ENCODE results near the gene USHBP1. TPM values are rescaled to one million over a fixed set of nuclear protein-coding genes. Genes with fewer than 3 reads are reported as not detected.

The USHBP1 gene, protein sequence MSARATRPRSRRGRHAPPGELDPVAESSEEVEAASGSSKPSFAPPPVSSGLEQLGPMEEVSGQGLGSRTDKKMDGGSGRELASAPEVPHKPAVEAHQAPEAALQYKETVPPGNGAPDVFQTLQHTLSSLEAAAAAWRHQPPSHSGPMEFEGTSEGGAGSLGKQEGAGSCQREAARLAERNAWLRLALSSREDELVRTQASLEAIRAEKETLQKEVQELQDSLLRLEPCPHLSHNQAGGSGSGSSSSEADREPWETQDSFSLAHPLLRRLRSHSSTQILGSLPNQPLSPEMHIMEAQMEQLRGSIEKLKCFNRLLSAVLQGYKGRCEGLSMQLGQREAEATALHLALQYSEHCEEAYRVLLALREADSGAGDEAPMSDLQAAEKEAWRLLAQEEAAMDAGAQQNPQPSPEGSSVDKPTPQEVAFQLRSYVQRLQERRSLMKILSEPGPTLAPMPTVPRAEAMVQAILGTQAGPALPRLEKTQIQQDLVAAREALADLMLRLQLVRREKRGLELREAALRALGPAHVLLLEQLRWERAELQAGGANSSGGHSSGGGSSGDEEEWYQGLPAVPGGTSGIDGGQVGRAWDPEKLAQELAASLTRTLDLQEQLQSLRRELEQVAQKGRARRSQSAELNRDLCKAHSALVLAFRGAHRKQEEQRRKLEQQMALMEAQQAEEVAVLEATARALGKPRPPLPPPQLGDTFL
- total RNA-seq: under 1 TPM; 0.38 to 0.45 TPM

DNA sequence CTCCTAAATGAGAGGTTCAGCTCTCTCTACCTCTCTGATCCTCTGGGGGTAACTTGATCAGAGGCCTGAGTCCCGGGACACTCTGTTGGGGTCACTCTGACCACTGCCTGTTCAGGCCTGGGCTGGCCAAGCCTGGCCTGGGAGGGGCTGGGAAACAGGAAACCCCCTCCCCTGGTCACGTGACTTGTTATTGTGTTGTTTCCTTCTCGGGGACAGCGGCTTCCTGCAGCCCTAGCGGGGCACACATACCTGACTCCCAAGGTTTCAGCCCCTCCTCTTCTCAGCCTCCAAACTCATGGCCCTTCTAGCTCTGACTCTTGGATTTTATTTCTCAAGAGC lies at the start of gene USHBP1:
Gene USHBP1, minus strand, starts transcription at position 105 of the 339 bp plus-strand sequence. CDS start 446 bp downstream, outside the sequence.
- Mint-ChIP-seq H3K9me3 (no peaks in the 10 kb centered on the region), H3K27me3 (no peaks in the 10 kb centered on the region), H3K36me3 (ENCODE audit: low read depth) (no peaks in the 10 kb centered on the region), H3K4me3 (no peak within 1 kb of the TSS), H3K4me1 (peaks cover 35% of the 10 kb centered on the region), H3K27ac (no peak within 1 kb of the TSS)
- ChIA-PET CTCF (interaction anchor here (1.0 to 7.9 kb wide), 8 partner anchors 9 to 199 kb away, joined by 3 to 64 read pairs (median 4); partner anchors contain the start of genes ANKLE1 and DDA1), POLR2A (interaction anchor here (0.8 to 1.5 kb wide), 5 partner anchors 12 to 155 kb away, joined by 3 read pairs; partner anchors contain the start of genes MVB12A and OCEL1)
- DNase-seq: no peak

GRCh38 chr19:17314007-17314593 lies 49.6 kb upstream of the USHBP1 start:
- H3K27ac Mint-ChIP-seq: no peak overlapping the region
- H3K27me3 Mint-ChIP-seq: no peaks in the 10 kb centered on the region
- DNase-seq: no peak
- CTCF ChIA-PET: no interaction called here
- H3K4me3 Mint-ChIP-seq: no peak overlapping the region
- H3K9me3 Mint-ChIP-seq: no peaks in the 10 kb centered on the region
- H3K4me1 Mint-ChIP-seq: peaks cover 47% of the 10 kb centered on the region
- POLR2A ChIA-PET: interaction anchor here (1.4 kb wide), 1 partner anchor 15 kb away, joined by 5 read pairs; no protein-coding TSS in a partner anchor
- H3K36me3 Mint-ChIP-seq (ENCODE audit: low read depth): peaks cover 35% of the 10 kb centered on the region

- no peak for DNase-seq
- H3K36me3 Mint-ChIP-seq (ENCODE audit: low read depth): peaks cover 32% of the 10 kb centered on the region
- H3K4me1 Mint-ChIP-seq: peaks cover 51% of the 10 kb centered on the region
- no peak overlapping the region for H3K27ac Mint-ChIP-seq
- ChIA-PET POLR2A (interaction anchor here (0.7 to 1.7 kb wide), 4 partner anchors 10 to 24 kb away, joined by 3 to 5 read pairs (median 4); no protein-coding TSS in a partner anchor), CTCF (interaction anchor here (0.9 kb wide), 1 partner anchor 16 kb away, joined by 3 read pairs; no protein-coding TSS in a partner anchor)
- no peak overlapping the region for H3K4me3 Mint-ChIP-seq
- no peaks in the 10 kb centered on the region for H3K9me3 Mint-ChIP-seq
- no peaks in the 10 kb centered on the region for H3K27me3 Mint-ChIP-seq
Measured at GRCh38 chr19:17312189-17313113, 47.9 kb upstream of the USHBP1 start.

DNA sequence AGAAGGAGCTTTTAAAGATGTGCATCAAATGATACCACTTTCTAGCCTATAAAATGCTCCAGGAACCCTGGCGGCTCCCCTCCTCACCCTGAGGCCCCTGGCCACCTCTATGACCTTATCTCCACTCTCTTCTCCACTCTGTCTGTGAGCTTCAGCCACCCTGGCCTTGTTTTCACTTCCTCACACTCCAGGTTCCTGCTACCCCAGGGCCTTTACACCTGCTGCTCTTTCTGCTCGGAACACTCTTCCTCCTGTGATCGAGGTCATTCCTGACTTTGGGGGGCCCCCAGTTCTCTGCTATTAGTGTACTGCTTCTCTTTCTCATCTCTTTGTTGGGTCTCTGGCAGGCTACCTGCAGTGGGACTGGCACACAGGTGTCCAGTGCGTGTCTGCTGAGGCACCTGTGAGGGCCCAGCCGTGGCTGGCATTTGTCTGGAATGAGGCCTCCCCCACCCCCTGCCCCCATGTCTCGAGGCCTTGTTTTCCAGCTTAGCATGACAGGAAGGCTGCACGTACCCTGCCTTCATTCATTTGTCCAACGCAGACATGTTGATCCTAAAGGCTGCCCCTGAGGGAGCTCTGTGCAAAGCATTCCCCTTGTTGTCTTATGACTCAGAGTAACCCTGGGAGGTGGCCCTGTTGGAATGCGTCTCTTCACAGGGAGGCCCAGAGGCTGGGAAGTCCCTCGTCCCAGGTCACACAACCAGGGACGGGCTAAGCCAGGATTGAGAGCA lies 47.1 kb upstream of the USHBP1 start:
- ChIA-PET POLR2A (interaction anchor here (1.7 to 4.0 kb wide), 2 partner anchors 10 to 21 kb away, joined by 5 to 47 read pairs; partner anchors contain the start of gene ANO8), CTCF (interaction anchor here (0.9 kb wide), 1 partner anchor 17 kb away, joined by 3 read pairs; no protein-coding TSS in a partner anchor)
- Mint-ChIP-seq H3K4me3 (peak overlapping the region; percentile 98), H3K4me1 (peaks cover 50% of the 10 kb centered on the region), H3K36me3 (ENCODE audit: low read depth) (peaks cover 32% of the 10 kb centered on the region), H3K9me3 (no peaks in the 10 kb centered on the region), H3K27ac (no peak overlapping the region), H3K27me3 (no peaks in the 10 kb centered on the region)
- DNase-seq: no peak

- DNase-seq: no peak
- CTCF ChIA-PET: interaction anchor here (0.8 to 1.9 kb wide), 3 partner anchors 11 to 45 kb away, joined by 3 to 8 read pairs (median 7); partner anchors contain the start of genes ANKLE1 and USHBP1
- POLR2A ChIA-PET: interaction anchor here (0.6 to 4.0 kb wide), 13 partner anchors 7 to 1012 kb away, joined by 3 to 47 read pairs (median 3); partner anchors contain the start of genes ANO8, BABAM1, BST2 and USE1
- Mint-ChIP-seq H3K9me3 (no peaks in the 10 kb centered on the region), H3K4me1 (peaks cover 50% of the 10 kb centered on the region), H3K4me3 (peak overlapping the region; percentile 98), H3K27me3 (no peaks in the 10 kb centered on the region), H3K36me3 (ENCODE audit: low read depth) (peaks cover 22% of the 10 kb centered on the region), H3K27ac (peak overlapping the region; percentile 94)
Measured at GRCh38 chr19:17309965-17310461, 45.5 kb upstream of the USHBP1 start.

DNA sequence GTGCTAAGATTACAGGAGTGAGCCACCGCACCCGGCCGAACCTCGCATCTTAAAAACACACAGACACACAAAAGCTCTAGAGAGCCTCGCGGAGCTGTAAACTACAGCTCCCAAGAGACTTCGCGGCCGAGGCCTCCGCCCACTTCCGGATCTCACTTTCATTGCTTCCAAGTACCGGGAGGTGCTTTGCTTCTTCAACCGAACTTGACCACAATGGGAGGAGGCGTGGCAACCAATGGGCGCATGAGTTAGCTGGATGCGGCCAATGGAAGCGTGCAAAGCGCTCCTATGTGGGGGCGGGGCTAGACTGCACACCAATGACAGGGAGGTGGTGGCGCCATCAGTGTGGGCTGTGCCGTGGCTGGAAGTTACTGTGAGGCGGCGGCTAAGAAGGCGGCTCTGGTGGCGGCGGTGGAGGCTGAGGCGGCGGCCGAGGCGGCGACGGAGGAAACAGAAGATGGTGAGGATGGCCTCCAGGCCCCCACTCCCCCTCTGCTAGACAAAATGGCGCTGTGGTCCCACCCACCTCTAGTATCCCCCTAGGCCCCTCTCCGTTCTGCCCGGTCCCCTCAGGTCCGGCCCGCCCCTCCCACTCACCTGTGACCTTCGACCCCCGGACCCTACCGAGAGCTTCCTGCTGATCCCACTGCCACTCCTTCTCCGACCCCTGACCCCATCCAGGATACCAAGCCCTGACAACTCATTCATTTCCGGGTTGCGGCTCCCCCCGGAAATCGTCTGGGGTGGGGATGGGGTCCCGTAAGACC lies 44.8 kb upstream of the USHBP1 start, which contains the start of gene DDA1:
Gene DDA1, plus strand, starts transcription at position 366 of the 767 bp plus-strand sequence. Its CDS starts 92 bp downstream, at position 458.
- Mint-ChIP-seq H3K9me3 (no peaks in the 10 kb centered on the region), H3K27me3 (no peaks in the 10 kb centered on the region), H3K4me3 (peak within 1 kb of the TSS; percentile 98), H3K36me3 (ENCODE audit: low read depth) (peaks cover 19% of the 10 kb centered on the region), H3K4me1 (peaks cover 57% of the 10 kb centered on the region), H3K27ac (peak within 1 kb of the TSS; percentile 94)
- POLR2A ChIA-PET: interaction anchor here (0.6 to 4.0 kb wide), 21 partner anchors 8 to 1048 kb away, joined by 3 to 47 read pairs (median 4); partner anchors contain the start of genes ANO8, BABAM1, BST2 and GTPBP3
- DNase-seq: peak; percentile 100
- CTCF ChIA-PET: interaction anchor here (0.7 to 1.9 kb wide), 14 partner anchors 9 to 691 kb away, joined by 3 to 11 read pairs (median 4); partner anchors contain the start of genes ANKLE1, ANO8, BABAM1 and USHBP1

GRCh38 chr19:17307876-17308377 lies 43.4 kb upstream of the USHBP1 start:
- Mint-ChIP-seq H3K4me3 (peak overlapping the region; percentile 89), H3K36me3 (ENCODE audit: low read depth) (peaks cover 11% of the 10 kb centered on the region), H3K27me3 (no peaks in the 10 kb centered on the region), H3K9me3 (no peaks in the 10 kb centered on the region), H3K4me1 (peaks cover 64% of the 10 kb centered on the region), H3K27ac (no peak overlapping the region)
- DNase-seq: no peak
- ChIA-PET POLR2A (interaction anchor here (1.6 to 4.0 kb wide), 2 partner anchors 17 to 24 kb away, joined by 10 to 47 read pairs; partner anchors contain the start of gene ANO8), CTCF (no interaction called here)

DNA sequence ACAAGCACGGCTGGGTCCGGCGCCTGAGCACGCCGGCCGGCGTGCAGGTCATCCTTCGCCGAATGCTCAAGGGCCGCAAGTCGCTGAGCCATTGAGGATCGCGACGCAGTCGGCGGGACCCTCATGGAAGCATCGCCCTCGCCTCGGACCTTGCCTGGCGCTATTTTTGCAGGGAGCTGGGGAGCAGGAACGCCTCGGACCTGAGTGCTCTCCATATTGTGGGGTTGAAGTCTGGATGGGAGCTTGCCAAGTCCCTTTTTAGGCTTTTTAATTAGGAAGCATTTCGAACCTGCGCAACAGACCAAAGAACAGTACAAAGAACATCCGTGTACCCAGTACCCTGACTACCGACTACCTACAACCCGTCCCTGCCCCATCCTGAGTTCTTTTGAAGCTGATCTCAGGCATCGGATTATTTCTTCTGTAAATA lies 41.8 kb upstream of the USHBP1 start:
- Mint-ChIP-seq H3K4me1 (peaks cover 62% of the 10 kb centered on the region), H3K9me3 (no peaks in the 10 kb centered on the region)
- POLR2A ChIA-PET: interaction anchor here (0.7 to 4.8 kb wide), 7 partner anchors 11 to 113 kb away, joined by 3 to 50 read pairs (median 5); partner anchors contain the start of genes ANO8, MVB12A and OCEL1

GRCh38 chr19:17305517-17306284 lies 41.2 kb upstream of the USHBP1 start, which contains the start of gene MRPL34:
Gene MRPL34, plus strand, starts transcription at chr19:17305872. Its CDS starts 21 bp downstream, at chr19:17305893.
- CTCF ChIA-PET: interaction anchor here (0.6 to 3.1 kb wide), 23 partner anchors 10 to 236 kb away, joined by 3 to 32 read pairs (median 4); partner anchors contain the start of genes ANKLE1, ANO8, BABAM1 and BST2
- Mint-ChIP-seq H3K9me3 (no peaks in the 10 kb centered on the region), H3K27ac (peak within 1 kb of the TSS; percentile 90), H3K27me3 (no peaks in the 10 kb centered on the region), H3K4me1 (peaks cover 58% of the 10 kb centered on the region), H3K36me3 (ENCODE audit: low read depth) (peaks cover 5% of the 10 kb centered on the region), H3K4me3 (peak within 1 kb of the TSS; percentile 89)
- POLR2A ChIA-PET: interaction anchor here (0.6 to 4.8 kb wide), 9 partner anchors 12 to 114 kb away, joined by 3 to 50 read pairs (median 5); partner anchors contain the start of genes ANO8, MVB12A and OCEL1
- DNase-seq: peak; percentile 98

More for the DNA sequence above, 41.8 kb upstream of the USHBP1 start:
- CTCF ChIA-PET: interaction anchor here (0.9 to 2.1 kb wide), 5 partner anchors 11 to 159 kb away, joined by 3 to 14 read pairs (median 3); partner anchors contain the start of gene BABAM1
- Mint-ChIP-seq H3K27me3 (no peaks in the 10 kb centered on the region), H3K27ac (peak overlapping the region; percentile 90), H3K36me3 (ENCODE audit: low read depth) (peaks cover 5% of the 10 kb centered on the region), H3K4me3 (peak overlapping the region; percentile 89)
- no peak for DNase-seq
